ENCODE results near the gene LGR6.
"Not testable (repeated sequence)": the region's sequence is repeated elsewhere in the genome, so short reads cannot be mapped to it uniquely, and the experiment has no call there.

LGR6 gene

GRCh38 chr1:202193614-202194327 is at the start of gene LGR6:
LGR6 (plus strand) TSS chr1:202193799; CDS start chr1:202193990, 191 bp downstream.
- no peak for DNase-seq (ENCODE audit: extremely low read depth in 1 of 2, low read depth in 1 of 2)

DNA sequence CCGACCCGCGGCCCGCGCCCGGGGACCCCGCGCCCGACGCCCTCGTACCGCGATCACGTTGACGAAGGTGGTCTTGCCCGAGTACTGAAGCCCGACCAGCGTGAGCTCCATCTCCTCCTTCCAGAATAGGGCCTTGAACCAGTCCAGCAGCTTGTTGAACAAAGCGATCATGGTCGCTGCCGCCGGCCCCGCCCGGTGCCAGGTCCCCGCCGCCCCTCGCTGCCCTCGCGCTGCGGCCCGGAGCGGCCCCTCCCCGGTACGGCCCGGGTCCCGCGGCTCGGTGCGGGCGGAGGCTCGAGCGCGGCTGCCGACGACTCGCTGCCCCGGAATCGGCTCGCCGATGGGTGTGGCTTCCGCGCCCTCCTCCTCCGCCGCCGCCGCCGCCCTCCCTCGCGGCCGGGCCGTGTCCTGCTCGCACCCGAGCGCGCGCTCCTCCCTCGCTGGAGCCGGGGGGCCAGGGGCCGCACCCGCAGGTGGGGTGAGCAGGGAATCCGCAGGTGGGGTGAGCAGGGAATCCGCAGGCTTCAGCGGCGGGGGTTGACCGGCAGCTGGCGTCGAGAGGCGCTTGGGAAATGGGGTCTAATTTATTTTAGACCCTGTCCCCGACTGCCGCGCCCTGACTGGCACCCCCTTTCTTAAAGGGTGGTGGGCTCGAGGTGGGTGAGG is 49.1 kb upstream of the LGR6 start, which contains the start of gene ARL8A:
Gene ARL8A (minus strand): TSS at position 336 of the 666 bp plus-strand sequence. CDS start 165 bp downstream, at position 171.
- no peak for DNase-seq (ENCODE audit: extremely low read depth in 1 of 2, low read depth in 1 of 2)

GRCh38 chr1:202145068-202145743 is 48.4 kb upstream of the LGR6 start:
- DNase-seq (ENCODE audit: extremely low read depth in 1 of 2, low read depth in 1 of 2), result no peak

- DNase-seq (ENCODE audit: extremely low read depth in 1 of 2, low read depth in 1 of 2), result not testable (repeated sequence)
Measured at GRCh38 chr1:202145744-202146140, 47.9 kb upstream of the LGR6 start.

GRCh38 chr1:202146279-202146678 is 47.3 kb upstream of the LGR6 start:
- no peak for DNase-seq (ENCODE audit: extremely low read depth in 1 of 2, low read depth in 1 of 2)

GRCh38 chr1:202146993-202147392 is 46.6 kb upstream of the LGR6 start:
- no peak for DNase-seq (ENCODE audit: extremely low read depth in 1 of 2, low read depth in 1 of 2)

DNA sequence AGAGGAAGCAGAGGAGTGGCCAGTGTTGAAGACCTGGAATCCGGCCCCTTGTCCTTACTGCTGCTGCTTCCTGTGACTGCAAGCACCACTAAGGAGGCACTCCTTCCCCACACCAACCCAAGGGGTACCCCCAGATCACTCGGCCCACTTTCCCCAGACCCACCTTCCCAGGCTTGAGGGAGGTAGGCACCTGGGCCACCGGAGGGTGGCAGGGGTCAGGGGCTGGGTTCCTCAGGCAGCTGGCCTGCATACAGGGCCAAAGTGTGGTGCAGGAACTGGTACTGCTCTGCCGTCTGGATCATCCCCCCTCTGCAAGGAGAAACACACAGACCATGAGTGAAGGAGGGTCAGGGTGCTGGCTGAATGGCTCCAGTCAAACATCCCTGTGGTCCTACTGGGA is 45.2 kb upstream of the LGR6 start:
- no peak for DNase-seq (ENCODE audit: extremely low read depth in 1 of 2, low read depth in 1 of 2)

GRCh38 chr1:202149566-202149965 is 44.0 kb upstream of the LGR6 start:
- no peak for DNase-seq (ENCODE audit: extremely low read depth in 1 of 2, low read depth in 1 of 2)

GRCh38 chr1:202150187-202150586 is 43.4 kb upstream of the LGR6 start:
- DNase-seq (ENCODE audit: extremely low read depth in 1 of 2, low read depth in 1 of 2), result no peak

DNA sequence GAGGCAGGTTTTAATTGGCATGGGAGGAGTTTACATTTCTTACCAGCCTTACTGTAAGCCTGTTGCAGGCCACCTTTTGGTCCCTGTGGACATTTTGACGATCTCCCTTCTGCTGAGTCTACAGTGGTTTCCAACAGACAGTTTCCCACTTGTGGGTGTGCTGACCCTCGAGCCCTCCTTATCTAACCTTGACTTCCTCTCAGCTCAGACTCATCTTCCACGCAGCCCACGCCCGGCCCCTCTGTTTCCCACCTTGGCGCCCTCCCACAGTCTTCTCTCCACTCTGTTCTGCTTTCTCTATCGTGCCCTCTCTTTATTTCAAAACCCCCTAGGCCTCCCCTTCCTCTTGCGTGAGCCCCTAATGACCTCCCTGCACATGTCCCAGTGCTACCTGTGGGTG is 43.0 kb upstream of the LGR6 start:
- no peak for DNase-seq (ENCODE audit: extremely low read depth in 1 of 2, low read depth in 1 of 2)

- no peak for DNase-seq (ENCODE audit: extremely low read depth in 1 of 2, low read depth in 1 of 2)
Measured at GRCh38 chr1:202151045-202151444, 42.6 kb upstream of the LGR6 start.

- no peak for DNase-seq (ENCODE audit: extremely low read depth in 1 of 2, low read depth in 1 of 2)
Measured at GRCh38 chr1:202152399-202152798, 41.2 kb upstream of the LGR6 start.

GRCh38 chr1:202153284-202153683 is 40.3 kb upstream of the LGR6 start:
- no peak for DNase-seq (ENCODE audit: extremely low read depth in 1 of 2, low read depth in 1 of 2)

GRCh38 chr1:202154148-202154765 is 39.3 kb upstream of the LGR6 start:
- no peak for DNase-seq (ENCODE audit: extremely low read depth in 1 of 2, low read depth in 1 of 2)

DNA sequence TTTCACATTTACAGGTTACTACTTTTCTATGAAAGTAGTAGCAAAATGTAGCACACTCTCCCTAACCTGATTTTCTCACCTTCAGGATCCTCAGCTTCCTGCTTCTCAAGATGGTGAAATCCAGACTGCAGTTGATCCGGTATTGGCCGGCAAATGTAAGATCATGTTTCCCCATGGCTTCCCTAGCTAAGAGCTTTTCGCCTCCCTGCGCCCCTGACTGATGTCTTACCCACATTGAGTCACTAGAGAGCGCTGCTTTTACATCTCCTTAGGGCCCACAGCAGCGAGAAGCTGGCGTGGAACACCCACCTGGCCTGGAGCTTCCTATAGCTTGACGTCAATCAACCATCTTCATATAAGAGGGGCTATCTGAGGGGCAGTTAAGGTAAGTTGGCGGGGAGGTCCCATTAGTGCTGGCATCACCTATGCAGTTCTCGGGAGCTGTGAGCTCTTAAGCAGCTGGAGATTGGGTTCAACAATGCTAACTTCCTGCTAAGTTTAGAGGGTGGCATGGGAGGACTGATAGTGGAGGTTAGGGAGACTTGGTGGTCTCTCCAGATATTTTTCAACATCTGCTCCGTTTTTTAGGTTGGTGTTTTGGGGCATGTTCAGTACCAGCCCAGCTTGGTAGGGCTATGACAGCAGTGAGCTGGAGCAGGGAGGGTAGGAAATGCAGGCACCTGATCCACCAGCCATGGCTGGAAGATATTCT is 38.7 kb upstream of the LGR6 start:
- DNase-seq (ENCODE audit: extremely low read depth in 1 of 2, low read depth in 1 of 2), result no peak

GRCh38 chr1:202155478-202156021 is 38.0 kb upstream of the LGR6 start:
- no peak for DNase-seq (ENCODE audit: extremely low read depth in 1 of 2, low read depth in 1 of 2)

DNA sequence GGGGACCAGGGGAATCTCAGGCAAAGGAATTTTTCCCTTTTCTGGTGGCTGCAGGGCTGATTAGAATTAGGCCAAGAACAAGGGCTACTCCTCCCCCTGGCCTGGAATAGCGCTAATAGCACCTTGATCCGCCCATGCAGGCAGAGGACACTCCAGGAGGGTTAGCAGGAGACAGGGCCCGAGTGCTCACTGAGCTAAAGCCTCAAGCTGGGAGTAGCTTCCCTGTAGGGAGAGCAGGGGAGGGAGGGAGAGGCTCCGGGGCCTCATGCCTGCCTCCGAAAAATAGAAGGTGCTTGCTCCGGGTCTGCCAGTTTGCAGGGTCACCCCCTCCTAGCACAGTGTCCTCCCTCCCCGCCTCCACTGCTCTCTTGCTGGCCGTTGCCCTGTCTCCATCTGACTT is 37.0 kb upstream of the LGR6 start:
- DNase-seq (ENCODE audit: extremely low read depth in 1 of 2, low read depth in 1 of 2), result no peak

- no peak for DNase-seq (ENCODE audit: extremely low read depth in 1 of 2, low read depth in 1 of 2)
Measured at GRCh38 chr1:202157945-202158344, 35.7 kb upstream of the LGR6 start.

- DNase-seq (ENCODE audit: extremely low read depth in 1 of 2, low read depth in 1 of 2), result no peak
Measured at GRCh38 chr1:202158810-202159533, 34.6 kb upstream of the LGR6 start.

Measured in stimulated activated CD8-positive, alpha-beta memory T cell treated with anti-CD3 and anti-CD28 coated beads, Interleukin-7, amount 100 ng/mL, for 48 hours (primary cell).